Activated CD4-positive, alpha-beta T cell treated with anti-CD3 and anti-CD28 coated beads, Interleukin-2, amount 50 U/mL, for 1 hour (primary cell): ENCODE data around the gene DMC1.
"Not testable (repeated sequence)": the region's sequence is repeated elsewhere in the genome, so short reads cannot be mapped to it uniquely, and the experiment has no call there.

Source experiments
- DNase-seq: peaks from one replicate; pipeline ENCODE4 v3.0.0-alpha.2; 2020

DMC1 gene

GRCh38 chr22:38569972-38570778 lies at the start of gene DMC1:
Gene DMC1, minus strand, starts transcription at chr22:38570183. Its CDS starts 1,927 bp downstream, at chr22:38568256.
- peak; percentile 98 for DNase-seq

- no peak for DNase-seq
Measured at GRCh38 chr22:38618682-38619081, 48.7 kb upstream of the DMC1 start.

GRCh38 chr22:38618258-38618657 lies 48.3 kb upstream of the DMC1 start:
- DNase-seq: no peak

- not testable (repeated sequence) for DNase-seq
Measured at GRCh38 chr22:38615064-38615405, 45.1 kb upstream of the DMC1 start.

DNA sequence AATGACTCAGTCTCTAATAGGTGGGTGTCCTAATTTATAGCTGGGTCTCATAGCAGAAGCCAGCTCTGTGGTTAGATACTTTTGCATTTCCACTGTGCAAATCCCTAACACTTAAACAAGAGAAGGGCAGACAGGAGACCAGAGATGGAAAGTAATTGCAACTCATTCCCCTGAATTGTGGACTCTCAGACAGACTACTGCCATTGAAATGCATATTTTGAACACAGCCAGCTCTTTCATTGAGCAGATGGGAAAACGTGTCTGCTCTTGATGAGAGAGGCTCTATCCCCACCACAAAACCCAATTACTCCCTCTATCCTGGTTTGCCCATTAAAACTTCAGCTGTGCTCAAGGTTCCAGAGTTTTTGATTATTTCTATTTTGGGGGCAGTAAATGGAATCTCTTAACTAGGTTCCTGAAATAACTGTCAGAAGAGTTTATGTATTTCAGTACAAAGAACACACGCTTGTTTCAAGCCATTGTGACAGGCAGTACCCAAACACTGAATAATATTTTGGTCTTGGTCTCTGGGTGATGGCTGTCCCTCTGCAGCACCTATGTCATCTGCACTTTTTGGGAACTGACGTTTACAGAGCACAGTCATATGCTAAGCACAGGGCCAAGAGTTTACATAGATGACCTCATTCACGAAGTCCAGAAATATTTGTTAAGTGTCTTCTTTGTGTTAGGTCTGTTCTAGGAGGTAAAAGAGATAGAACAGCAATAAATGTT lies 44.5 kb upstream of the DMC1 start:
- no peak for DNase-seq

- no peak for DNase-seq
Measured at GRCh38 chr22:38613588-38613987, 43.6 kb upstream of the DMC1 start.

GRCh38 chr22:38612217-38613006 lies 42.4 kb upstream of the DMC1 start:
- DNase-seq: no peak

DNA sequence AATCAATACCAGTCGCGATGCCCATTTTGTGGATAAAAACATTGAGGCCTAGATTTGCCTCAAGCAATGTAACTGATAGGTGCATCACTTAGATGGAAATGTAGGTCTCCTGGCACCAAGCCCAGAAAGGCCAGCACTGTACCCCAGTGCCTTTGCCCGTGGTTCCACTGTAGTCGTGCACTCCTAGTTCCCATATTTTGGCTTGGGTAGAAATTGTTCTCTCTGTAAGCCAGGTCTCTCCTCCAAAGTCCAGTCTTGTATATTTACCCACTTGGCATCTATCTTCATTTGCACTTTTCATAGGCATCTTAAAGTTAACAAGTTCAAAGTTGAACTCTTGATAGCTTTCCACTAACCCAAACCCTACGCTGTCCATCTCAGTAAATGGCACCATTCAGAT lies 41.6 kb upstream of the DMC1 start:
- no peak for DNase-seq

GRCh38 chr22:38610234-38610633 lies 40.3 kb upstream of the DMC1 start:
- DNase-seq: no peak

DNA sequence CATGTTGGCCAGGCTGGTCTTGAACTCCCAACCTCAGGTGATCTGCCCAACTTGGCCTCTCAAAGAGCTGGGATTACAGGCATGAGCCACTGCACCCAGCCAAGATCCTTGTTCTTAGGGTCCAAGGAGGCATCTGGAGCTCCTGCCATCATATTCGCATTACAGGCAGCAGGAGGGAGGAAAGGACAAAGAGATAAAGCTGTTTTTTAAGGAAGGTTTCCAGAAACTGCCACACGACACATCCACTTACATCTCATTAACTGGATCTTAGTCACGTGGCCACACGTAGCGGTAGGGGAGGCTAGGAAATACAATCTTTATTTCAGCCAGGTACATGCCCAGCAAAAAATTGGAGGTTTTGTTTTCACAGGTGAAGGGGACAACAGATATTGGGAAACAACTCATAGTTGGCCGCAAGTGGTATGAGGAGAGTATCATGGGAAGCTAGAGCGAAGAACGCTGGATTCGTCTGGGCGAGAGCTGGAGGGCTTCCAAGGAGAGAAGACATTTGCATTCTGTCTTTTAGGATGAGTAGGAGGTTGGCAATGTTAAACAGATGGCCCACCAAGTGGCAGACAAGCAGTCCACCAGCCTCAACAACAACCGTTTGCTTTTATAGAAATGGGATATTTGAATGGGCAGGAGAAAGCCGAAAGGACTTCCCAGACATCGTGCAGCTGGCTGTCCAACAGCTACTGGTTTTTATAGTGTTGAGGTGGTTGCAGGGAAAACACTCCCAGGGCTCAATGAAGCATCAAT lies 39.2 kb upstream of the DMC1 start:
- no peak for DNase-seq

DNA sequence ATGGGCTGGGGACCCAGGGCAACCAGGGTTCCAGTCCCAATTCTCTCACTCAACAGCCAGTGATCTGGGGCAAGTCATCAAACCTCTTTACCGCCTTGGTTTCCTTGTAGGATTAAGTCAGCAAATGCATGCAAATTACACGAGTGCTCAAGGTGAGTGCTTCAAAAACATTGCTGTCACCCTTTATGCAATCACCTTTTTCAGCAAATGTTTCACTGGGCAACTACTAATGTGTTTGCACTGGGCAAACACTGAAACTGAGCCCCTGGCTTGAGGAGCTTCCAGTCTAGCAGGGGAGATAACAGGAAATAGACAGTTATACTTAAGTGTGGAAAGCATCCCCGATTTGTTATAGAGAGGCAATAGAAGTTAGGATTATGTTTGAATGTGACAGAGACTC lies 37.7 kb upstream of the DMC1 start:
- no peak for DNase-seq

DNA sequence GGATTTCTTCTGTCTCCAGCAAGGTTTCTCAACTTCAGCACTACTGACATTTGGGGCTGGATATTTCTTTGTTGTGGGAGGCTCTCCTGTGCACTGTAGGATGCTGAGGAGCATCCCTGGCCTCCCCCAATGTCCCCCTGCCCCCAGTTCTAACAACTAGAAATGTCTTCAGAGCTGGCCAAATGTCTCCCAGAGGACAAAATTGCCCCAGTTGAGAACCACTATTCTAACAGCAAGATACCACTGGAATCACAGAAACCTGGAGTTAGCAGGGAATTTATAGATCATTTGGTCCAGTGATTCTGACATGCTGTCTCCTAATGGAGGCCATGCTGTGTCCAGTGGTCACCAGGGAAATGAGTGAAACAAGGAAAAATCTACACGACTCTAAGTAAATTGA lies 32.2 kb upstream of the DMC1 start:
- DNase-seq: no peak

- DNase-seq: no peak
Measured at GRCh38 chr22:38601221-38601764, 31.3 kb upstream of the DMC1 start.

DNA sequence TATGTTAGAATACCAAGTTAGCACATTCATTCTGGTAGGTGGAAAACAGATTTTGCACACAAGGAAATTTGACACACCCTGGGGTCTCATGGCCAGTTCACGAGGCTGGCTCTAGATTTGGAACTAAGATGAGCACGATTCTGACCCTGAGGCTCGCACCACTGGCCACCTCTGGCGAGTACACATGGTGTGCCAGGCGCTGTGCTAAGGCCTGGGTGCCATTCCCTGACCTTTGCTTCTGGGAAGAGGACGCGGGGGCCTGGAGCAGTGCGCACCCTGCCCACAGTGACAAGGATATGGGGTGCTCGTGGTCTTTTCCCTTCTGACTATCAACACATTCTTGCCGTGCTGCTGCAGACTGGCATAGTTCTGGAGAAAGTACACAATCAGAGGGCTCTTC lies 29.5 kb upstream of the DMC1 start:
- no peak for DNase-seq

DNA sequence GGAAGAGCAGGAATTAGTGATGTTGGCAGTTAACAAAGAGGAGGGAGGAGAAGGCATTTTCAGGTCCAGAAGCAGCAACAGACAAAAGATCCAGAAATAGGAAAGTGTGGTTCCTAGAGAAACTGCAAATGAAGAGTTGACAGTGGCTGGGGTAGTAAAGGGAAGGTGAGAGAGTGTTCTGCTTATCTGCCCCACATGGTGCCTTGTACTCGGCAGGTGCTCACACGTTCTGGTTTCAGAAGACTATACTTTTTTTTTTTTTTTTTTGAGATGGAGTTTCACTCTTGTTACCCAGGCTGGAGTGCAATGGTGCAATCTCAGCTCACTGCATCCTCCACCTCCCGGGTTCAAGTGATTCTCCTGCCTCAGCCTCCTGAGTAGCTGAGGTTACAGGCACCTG lies 12.9 kb upstream of the DMC1 start:
- DNase-seq: not testable (repeated sequence)

DNA sequence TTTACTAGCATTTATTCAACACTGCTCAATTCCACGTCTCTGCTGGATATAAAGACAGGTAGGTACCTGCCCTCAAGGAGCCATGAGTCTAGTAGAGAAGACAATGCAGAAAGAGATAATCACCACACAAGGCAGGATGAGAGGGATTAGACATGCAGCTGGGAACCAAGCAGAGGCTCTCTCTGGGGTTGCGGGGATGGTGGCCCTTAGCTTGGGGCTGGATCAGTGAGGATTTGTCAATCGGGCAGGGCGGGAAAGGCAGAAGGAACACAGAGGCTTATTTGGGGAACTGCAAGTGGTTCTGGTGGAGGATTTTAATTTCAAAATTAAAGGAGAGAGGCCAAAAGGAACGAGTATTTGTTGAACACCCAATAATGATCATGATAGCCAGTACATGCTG lies 8.5 kb upstream of the DMC1 start:
- no peak for DNase-seq

GRCh38 chr22:38572065-38572464 lies 2.1 kb upstream of the DMC1 start:
- DNase-seq: peak; percentile 25

GRCh38 chr22:38570779-38571364 lies 889 bp upstream of the DMC1 start:
- DNase-seq: peak; percentile 18

DNA sequence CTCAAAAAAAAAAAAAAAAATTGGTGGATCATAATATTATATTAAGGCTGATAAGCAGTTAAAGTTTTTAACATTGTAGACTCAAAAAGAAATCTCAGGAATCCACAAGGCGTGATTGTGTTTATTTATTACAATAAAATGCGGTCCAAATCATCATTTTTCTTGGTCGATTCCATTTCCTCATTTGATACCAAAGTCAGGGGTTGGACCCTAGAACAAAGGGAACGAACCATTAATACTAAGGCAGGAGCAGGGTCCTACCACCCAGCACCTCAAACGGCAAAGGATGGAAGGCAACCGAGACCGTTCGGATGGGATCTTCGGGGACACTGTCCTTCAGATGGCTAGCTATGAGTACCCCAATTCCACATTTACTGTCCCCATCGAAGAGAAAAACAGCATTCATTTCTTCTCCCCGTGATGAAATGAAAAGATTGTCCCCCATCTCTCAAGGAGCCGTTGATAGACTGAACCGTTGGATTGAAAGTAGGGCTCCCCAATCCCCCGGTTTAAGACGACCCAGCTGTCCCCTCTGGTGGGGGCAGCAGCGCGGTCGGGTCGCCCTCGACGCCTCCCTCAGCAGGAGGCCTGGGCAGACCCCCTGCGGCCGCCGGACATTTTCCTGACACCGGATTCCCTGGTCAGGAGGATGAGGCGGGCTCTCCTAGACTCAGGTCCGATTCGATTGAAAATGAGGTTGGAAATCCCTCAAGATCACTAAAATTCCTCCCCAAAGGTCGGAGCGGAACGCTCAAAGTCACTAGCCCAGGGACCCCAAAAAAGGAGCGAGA lies 607 bp downstream of the DMC1 start:
- no peak for DNase-seq

GRCh38 chr22:38567531-38568285 lies 2.3 kb downstream of the DMC1 start:
- no peak for DNase-seq
